NCI-H82 (cell line): ENCODE measurements around the gene POU2AF1.
"Not testable (repeated sequence)": the region's sequence is repeated elsewhere in the genome, so short reads cannot be mapped to it uniquely, and the experiment has no call there.

ENCODE experiments used
- DNase-seq: peaks from one replicate; lab custom pipeline; 2025; lab: John Stamatoyannopoulos, UW

The POU2AF1 gene

GRCh38 chr11:111344032-111344431 is 35.0 kb downstream of the POU2AF1 start:
- no peak for DNase-seq

DNA sequence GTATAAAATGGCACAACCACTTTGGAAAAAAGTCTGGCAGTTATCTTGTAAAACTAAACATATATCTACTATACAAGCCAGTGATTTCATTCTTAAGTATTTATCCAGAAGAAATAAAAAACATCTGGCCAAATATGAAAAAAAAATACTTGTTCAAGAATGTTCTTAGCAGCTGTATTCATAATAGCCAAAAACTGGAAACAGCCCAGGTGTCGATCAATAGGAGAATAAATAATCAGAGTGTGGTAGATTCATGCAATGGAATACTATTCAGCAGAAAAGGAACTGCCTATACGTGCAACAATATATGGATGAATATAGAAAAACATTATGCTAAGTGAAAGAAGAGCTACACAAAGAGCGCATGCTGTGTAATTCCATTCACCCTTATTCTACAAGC is 36.7 kb downstream of the POU2AF1 start:
- DNase-seq, result no peak

DNA sequence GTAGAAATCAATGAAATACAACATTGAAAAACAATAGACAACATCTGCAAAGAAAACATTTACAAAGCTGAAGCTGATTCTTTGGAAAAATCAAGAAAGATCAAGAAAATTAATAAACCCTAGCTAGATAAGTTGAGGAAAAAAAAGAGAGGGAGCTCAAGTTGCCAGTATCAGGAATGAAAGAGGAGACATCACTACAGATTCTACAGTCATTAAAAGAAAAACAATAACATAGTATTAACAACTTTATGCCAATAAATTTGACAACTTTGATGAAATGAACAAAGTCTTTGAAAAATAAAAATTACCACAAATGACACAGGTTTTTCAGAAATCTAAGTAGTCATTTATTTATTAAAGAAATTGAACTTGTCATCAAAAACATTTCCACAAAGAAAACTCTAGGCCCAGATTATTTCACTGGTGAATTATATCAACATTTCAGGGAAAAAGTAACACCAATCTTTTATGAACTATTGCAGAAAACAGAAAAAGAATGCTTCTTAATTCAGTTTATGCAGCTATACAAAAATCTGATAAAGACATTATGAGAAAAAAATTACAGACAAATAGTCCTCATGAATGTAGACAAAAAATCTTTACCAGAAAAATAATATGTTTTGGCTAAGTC is 39.2 kb downstream of the POU2AF1 start:
- DNase-seq, result no peak

DNA sequence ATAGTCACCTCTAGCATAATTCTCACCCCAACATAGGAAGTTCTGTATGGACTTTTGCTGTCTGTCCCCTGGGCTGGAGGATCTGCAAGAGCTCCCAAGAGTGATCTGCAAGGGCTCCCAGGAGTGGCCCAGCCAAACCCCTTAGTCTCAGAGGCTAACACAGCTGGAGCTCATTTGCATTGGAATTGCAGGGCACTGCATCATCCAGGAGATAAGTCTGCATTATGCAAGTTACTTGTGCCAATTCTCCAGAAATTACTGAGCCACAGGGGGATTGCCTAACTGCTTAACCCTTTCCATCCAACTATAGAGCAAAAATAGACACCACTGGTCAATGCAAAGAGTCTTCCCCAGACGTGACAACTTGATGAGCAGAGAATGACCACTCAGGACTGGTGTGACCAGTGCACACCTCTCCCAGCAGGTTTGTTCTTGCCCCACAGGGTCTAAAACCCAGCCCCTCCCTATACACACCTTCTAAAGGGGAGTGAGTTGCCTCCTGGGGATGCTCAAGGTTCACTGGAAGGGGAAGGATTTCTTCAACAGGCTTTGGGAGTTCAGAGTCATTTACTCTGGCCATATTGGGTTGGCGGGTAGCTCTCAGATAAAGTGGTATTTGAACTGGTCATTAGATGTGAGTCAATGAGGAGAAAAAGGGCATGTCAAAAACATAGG is 42.4 kb downstream of the POU2AF1 start:
- DNase-seq, result no peak

GRCh38 chr11:111336062-111336461 is 43.0 kb downstream of the POU2AF1 start:
- no peak for DNase-seq

DNA sequence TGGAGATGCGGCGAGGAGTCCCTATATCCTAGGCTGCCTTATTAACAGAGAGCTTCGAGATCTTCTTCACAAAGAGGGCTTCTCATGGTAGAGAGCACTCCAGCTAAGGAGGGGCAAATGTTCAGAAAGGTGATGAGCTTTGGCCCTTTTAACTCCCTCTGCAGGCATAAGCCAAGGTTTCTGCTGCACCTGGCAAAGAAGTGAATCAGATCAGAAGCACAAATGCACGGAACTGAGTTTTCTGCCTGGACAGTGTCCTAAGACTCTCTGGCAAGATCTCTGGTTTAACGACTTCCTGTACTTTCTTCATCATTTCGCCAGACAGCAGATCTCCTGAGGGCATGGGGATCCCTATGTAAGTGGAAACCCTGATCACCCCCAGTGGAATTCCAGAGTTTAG is 43.5 kb downstream of the POU2AF1 start:
- no peak for DNase-seq

DNA sequence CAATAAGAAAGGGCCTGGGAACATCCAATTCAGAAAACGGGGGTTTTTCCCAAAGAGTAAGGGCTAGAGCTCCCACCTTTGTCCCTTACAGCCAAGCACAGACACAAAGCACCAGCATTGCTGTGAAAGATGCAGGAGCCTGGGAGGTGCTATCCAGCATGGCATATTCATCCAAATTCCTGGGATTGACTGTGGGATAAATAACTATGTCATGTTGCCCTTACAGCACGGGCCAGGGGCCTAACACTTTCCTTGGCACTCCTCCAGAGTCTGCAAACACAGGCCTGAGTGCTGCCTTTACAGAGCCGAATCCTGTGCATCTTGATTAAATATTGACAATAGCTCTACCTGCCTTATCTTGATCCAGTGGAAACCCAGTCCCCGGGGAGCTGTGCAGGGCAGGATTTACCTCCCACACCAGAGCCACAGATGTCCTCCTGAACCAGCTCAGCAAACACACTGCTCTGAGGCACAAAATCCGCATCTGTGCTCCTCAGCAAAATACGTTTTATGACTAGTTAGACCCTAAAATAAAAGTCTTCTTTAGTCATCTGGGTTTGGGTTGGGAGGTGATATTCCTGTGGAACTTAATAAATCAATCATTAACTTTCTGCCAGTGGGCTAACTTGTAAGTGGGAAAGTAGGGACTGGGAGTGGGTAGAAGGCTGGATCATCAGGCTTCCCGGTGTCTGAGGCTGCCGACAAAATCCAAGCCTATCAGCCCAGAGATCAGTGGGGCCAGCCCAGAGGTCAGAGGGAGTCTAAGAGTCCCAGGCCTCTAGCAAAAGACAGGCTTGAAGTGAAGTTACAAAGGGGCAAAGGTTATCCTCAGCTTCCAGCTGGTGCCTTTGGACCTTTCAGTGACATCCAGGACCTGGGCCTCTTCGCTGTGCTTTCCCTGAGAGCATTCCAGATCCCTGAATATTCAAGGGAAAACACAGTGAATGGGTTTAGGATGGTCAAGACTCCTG is 44.3 kb downstream of the POU2AF1 start:
- DNase-seq, result peak; percentile 77

DNA sequence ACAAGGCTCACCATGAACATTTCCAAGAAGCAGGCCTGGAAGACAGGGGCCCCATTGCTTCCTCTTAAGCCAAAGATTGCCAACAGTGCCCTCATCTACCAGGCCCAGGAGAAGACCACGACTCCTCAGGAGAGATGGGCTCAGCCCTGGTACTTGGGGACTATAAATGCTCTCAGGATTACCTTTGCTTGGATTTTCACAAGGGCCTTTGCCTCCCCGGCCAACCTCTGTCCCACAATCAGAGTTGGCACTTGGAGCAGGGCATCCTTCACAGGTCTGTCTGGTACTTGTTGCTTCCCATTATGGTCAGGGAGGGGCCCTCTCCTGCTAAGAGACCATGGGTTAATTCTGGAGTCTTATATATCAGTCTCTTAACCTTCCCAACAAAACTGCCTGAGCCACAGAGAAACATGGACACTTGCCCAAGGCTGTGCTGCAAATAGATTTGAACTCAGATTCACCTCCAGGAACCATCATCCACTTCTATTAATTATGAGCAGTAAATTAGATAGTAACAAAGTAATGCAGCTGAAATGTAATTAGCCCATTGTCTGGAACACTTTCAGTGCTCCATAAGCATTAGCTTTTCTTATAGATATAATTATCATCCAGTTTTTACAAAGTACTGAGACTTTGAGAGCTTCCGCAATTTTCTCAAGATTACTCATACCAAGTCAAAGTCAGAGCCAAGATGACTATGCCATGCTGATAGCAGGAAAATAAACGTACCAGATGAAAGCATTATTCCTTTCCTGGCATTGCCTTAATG is 47.2 kb downstream of the POU2AF1 start:
- DNase-seq, result no peak

DNA sequence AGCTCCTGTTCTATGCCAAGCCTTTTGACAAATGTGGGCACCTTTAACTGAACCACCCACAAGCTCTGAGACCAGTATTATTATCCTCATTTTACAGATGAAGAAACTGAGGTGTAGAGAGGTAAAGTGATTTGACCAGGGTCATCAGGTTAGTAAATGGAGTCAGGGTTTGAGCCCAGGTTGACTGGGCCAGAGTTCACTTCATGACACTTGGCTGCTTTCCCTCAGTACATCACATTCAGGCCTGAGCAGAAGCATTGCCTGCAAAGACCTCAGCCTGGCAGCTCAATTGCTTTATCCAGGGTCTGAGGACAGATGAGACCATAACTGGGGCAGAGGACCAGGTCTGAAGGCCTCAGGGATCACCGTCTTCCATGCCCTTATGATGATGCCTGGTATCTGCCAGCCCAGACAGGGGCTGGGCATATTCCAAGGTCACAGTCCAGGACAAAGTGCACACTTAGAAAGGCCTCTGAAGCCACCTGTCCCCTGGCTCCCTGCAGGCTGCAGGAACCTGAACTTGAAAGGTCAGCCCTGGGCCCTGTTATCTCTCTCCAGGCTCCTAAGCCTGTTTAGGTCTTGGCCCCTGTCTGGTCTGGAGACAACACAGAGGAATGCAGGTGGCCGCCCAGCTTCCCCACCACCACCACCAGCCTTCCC is 48.7 kb downstream of the POU2AF1 start:
- DNase-seq, result no peak

- no peak for DNase-seq
These were observed 49.5 kb downstream of the POU2AF1 start for GRCh38 chr11:111329306-111330204.

- DNase-seq, result no peak
These were observed 51.0 kb downstream of the POU2AF1 start for GRCh38 chr11:111327908-111328624.

- no peak for DNase-seq
These were observed 52.3 kb downstream of the POU2AF1 start for GRCh38 chr11:111326824-111327223.

DNA sequence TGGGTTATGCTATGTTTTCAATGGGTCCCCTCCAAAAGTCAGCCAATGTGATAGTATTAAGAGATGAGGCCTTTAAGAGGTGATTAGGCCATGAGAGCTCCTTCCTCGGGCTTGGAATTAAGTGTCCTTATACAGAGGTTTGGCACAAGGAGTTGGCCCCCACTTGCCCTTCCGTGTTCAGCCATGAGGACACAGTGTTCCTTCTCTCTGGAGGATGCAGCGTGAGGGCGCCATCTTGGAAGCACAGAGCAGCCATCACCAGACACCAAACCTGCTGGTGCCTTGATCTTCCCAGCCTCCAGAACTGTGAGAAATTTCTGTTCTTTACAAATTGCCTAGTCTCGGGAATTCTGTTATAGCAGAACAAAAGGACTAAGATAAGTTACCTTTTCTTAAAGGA is 53.8 kb downstream of the POU2AF1 start:
- no peak for DNase-seq

GRCh38 chr11:111324277-111324720 is 54.8 kb downstream of the POU2AF1 start:
- no peak for DNase-seq

GRCh38 chr11:111322534-111322933 is 56.5 kb downstream of the POU2AF1 start:
- no peak for DNase-seq

GRCh38 chr11:111320728-111321568 is 58.1 kb downstream of the POU2AF1 start:
- no peak for DNase-seq

DNA sequence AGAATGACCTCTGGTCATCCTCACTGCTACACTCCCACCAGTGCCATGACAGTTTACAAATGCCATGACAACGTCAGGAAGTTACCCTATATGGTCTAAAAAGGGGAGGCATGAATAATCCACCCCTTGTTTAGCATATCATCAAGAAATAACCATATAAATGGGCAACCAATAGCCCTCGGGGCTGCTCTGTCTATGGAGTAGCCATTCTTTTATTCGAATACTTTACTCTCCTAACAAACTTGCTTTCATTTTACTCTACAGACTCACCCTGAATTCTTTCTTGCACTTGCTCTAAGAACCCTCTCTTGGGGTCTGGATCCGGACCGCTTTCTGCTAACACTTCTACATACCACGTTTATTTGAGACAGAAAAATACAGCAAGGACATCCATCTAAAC is 58.9 kb downstream of the POU2AF1 start:
- DNase-seq, result not testable (repeated sequence)

GRCh38 chr11:111319296-111319695 is 59.8 kb downstream of the POU2AF1 start:
- no peak for DNase-seq

GRCh38 chr11:111312076-111312475 is 67.0 kb downstream of the POU2AF1 start:
- DNase-seq, result no peak
